SK-N-MC (cell line): ENCODE data around the gene PPP1R2C.

Experiments
- DNase-seq: peaks from one replicate; pipeline ENCODE4 v3.0.0-alpha.2; 2011; ENCODE audit warnings: low read depth, low spot score
- H3K27ac ChIP-seq: fragments of 200-600 bp; sonication (generic); 2 replicates; pipeline ENCODE4 v1.5.1; 2016; ENCODE audit warnings: mixed run types
- H3K36me3 ChIP-seq: fragments of 200-600 bp; sonication (generic); 2 replicates; pipeline ENCODE4 v1.6.1; 2017; ENCODE audit warnings: antibody characterized with exemption, low read length, mixed read lengths; ENCODE audit not compliant: insufficient read depth
- H3K4me3 ChIP-seq: fragments of 200-600 bp; sonication (generic); 2 replicates; pipeline ENCODE4 v1.5.1; 2016
- H3K9ac ChIP-seq: fragments of 200-600 bp; sonication (generic); 2 replicates; pipeline ENCODE4 v1.8.0; 2017; ENCODE audit warnings: mixed run types, mixed read lengths; ENCODE audit not compliant: insufficient read length
- H3K9me3 ChIP-seq: fragments of 200-600 bp; sonication (generic); 2 replicates; pipeline ENCODE4 v1.6.1; 2017; ENCODE audit warnings: low read depth, mild to moderate bottlenecking, antibody characterized with exemption, low read length, moderate library complexity, mixed read lengths
- EZH2 ChIP-seq: fragments of 200-600 bp; sonication (generic); IDR thresholded peaks from one replicate; pipeline ENCODE4 v1.6.1; 2017; ENCODE audit warnings: antibody characterized with exemption
- FOXP2 ChIP-seq: optimal IDR thresholded peaks from 2 replicates; pipeline ENCODE3; 2011; ENCODE audit warnings: mild to moderate bottlenecking, moderate library complexity; ENCODE audit not compliant: insufficient read depth; ENCODE audit errors: extremely low read length, control extremely low read depth
- POLR2AphosphoS5 ChIP-seq: IDR thresholded peaks from 2 replicates; pipeline ENCODE4 v1.6.1; 2012; ENCODE audit warnings: mild to moderate bottlenecking, low read depth, low read length, borderline replicate concordance

PPP1R2C gene

GRCh38 chrX:42803320-42803719, 25.4 kb upstream of the PPP1R2C start:
- Histone ChIP-seq H3K9ac (no peak overlapping the region), H3K27ac (no peak overlapping the region), H3K9me3 (no peaks in the 10 kb centered on the region), H3K36me3 (no peaks in the 10 kb centered on the region), H3K4me3 (no peak overlapping the region)
- no peak for DNase-seq
- TF ChIP-seq FOXP2 (no peak), EZH2 (no peak), POLR2AphosphoS5 (no peak)

- Histone ChIP-seq H3K4me3 (no peak overlapping the region), H3K9ac (no peak overlapping the region), H3K36me3 (no peaks in the 10 kb centered on the region), H3K27ac (no peak overlapping the region), H3K9me3 (no peaks in the 10 kb centered on the region)
- no peak for DNase-seq
- TF ChIP-seq FOXP2 (no peak), POLR2AphosphoS5 (no peak), EZH2 (no peak)
Measured at GRCh38 chrX:42797651-42798269, 19.8 kb upstream of the PPP1R2C start.

DNA sequence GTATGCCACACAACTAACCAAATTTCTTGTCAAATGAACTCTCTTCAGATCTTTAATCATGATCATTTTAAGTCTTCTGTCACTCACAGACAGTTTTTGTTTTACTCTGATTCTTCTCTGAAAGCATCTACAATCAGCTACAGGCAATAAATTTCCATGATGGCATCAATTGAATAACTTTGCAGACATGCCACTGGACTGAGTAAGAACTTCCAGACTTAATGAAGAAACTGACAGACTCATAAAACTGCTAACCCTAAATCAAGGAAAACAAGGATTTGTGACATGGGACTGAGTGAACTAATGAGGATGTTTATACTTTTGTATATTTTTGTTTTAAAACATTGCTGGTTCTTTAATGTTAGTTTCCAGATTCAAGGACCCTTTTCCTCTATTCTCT, 5.5 kb upstream of the PPP1R2C start:
- Histone ChIP-seq H3K9ac (no peak overlapping the region), H3K4me3 (no peak overlapping the region)
- no peak for DNase-seq

GRCh38 chrX:42776195-42776594, 1.8 kb downstream of the PPP1R2C start:
- no peak overlapping the region for H3K4me3 ChIP-seq
- DNase-seq: no peak
- H3K36me3 ChIP-seq: no peaks in the 10 kb centered on the region
- H3K9me3 ChIP-seq: no peaks in the 10 kb centered on the region
- TF ChIP-seq EZH2 (no peak), POLR2AphosphoS5 (no peak), FOXP2 (no peak)
- no peak overlapping the region for H3K9ac ChIP-seq
- H3K27ac ChIP-seq: no peak overlapping the region

More for the DNA sequence above, 5.5 kb upstream of the PPP1R2C start:
- no peak overlapping the region for H3K27ac ChIP-seq
- H3K36me3 ChIP-seq: no peaks in the 10 kb centered on the region
- TF ChIP-seq EZH2 (no peak), FOXP2 (no peak), POLR2AphosphoS5 (no peak)
- no peaks in the 10 kb centered on the region for H3K9me3 ChIP-seq

DNA sequence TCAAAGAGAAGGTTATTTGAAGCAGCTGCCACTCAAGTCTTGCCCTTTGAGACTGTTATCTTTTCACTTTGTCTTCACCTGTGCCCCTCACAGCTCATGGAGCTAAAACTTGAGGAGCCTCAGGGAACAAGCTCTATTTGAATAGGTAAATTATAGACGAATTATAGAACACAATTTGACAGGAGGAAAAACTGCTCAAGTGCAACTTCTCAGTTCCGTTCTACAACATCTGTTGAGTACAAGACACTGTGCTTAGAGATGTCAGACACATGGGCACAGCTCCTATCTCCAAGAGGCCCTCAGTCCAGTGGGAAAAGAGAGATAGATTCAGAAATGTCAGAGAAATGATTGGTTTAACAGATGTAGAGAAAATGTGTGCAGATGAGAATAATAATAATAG, 5.1 kb downstream of the PPP1R2C start:
- H3K36me3 ChIP-seq: no peaks in the 10 kb centered on the region
- no peak overlapping the region for H3K27ac ChIP-seq
- no peak overlapping the region for H3K9ac ChIP-seq
- TF ChIP-seq FOXP2: no peak
- TF ChIP-seq EZH2: no peak
- no peak for TF ChIP-seq POLR2AphosphoS5
- no peak overlapping the region for H3K4me3 ChIP-seq
- H3K9me3 ChIP-seq: no peaks in the 10 kb centered on the region
- DNase-seq: no peak

GRCh38 chrX:42771506-42772335, 6.2 kb downstream of the PPP1R2C start:
- no peak overlapping the region for H3K9ac ChIP-seq
- H3K4me3 ChIP-seq: no peak overlapping the region
- no peak for TF ChIP-seq EZH2
- no peak for TF ChIP-seq FOXP2
- TF ChIP-seq POLR2AphosphoS5: no peak
- H3K36me3 ChIP-seq: no peaks in the 10 kb centered on the region
- no peak overlapping the region for H3K27ac ChIP-seq
- DNase-seq: no peak
- H3K9me3 ChIP-seq: no peaks in the 10 kb centered on the region

DNA sequence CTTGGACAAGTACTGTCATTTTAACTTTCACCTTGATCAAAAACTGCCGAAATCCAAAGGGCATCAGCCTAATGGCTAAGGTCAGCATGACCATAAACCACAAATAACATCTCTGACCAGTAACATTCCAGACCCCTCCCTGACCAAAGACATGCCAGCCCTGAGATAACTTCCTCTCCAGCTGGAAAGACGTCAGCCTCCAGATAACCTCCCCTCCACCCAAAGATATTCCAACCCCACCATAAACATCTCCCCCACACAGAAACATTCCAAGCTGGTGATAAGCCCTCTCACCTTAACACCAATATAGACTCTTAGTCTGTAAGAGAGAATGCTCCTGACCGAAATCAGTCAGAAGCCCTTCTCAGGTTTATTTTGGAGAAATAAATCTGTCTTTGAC, 7.4 kb downstream of the PPP1R2C start:
- TF ChIP-seq FOXP2: no peak
- TF ChIP-seq EZH2: no peak
- no peak for TF ChIP-seq POLR2AphosphoS5

DNA sequence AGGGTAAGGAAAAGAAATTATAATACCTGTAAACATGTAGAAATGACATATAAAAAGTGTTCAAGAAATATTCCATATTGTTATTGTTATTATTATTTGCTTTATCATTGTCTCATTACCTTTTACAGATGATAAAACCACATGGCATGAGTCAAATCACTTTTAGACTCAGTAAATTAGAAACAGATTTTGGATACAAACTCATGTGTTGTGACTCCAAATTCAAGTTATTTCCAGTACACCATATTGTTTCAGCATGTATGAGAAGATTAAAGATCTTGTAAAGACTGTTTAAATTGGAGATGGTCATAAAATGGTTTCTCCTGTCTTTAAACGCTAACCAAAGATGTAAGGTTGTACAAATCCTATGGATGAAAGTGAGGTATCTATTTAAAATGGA, 18.1 kb downstream of the PPP1R2C start:
- Histone ChIP-seq H3K36me3 (no peaks in the 10 kb centered on the region), H3K9ac (no peak overlapping the region), H3K4me3 (no peak overlapping the region), H3K9me3 (no peaks in the 10 kb centered on the region), H3K27ac (no peak overlapping the region)
- no peak for DNase-seq
- TF ChIP-seq EZH2 (no peak), FOXP2 (no peak), POLR2AphosphoS5 (no peak)

More for the DNA sequence above, 7.4 kb downstream of the PPP1R2C start:
- H3K9me3 ChIP-seq: no peaks in the 10 kb centered on the region
- no peak for DNase-seq
- no peaks in the 10 kb centered on the region for H3K36me3 ChIP-seq
- no peak overlapping the region for H3K9ac ChIP-seq
- H3K4me3 ChIP-seq: no peak overlapping the region
- H3K27ac ChIP-seq: no peak overlapping the region
